Duodenal mucosa (tissue), 2 donors: Measurements from ENCODE around the gene RNF103.
"Not testable (repeated sequence)": the region's sequence is repeated elsewhere in the genome, so short reads cannot be mapped to it uniquely, and the experiment has no call there.

Experiments used
- H3K27ac ChIP-seq: one replicate; pipeline ENCODE4 v1.7.0; 2013; ENCODE audit warnings: low read depth, low read length
- H3K27me3 ChIP-seq, 2 donors: one replicate each; pipeline ENCODE4 v1.7.0; 2013; ENCODE audit warnings: low read length in 2 of 2, control low read depth in 1 of 2; ENCODE audit not compliant: insufficient read depth in 2 of 2, control insufficient read depth in 1 of 2
- H3K36me3 ChIP-seq, 2 donors: one replicate each; pipeline ENCODE4 v1.7.0; 2013; ENCODE audit warnings: low read length in 2 of 2, control low read depth in 1 of 2; ENCODE audit not compliant: insufficient read depth in 2 of 2, control insufficient read depth in 1 of 2
- H3K4me1 ChIP-seq, 2 donors: one replicate each; pipeline ENCODE4 v1.7.0; 2013; ENCODE audit warnings: low read length in 2 of 2, control low read depth in 1 of 2; ENCODE audit not compliant: insufficient read depth in 2 of 2, control insufficient read depth in 1 of 2
- H3K4me3 ChIP-seq, 2 donors: one replicate each; pipeline ENCODE4 v1.7.0; 2013; ENCODE audit warnings: low read length in 2 of 2, low read depth in 1 of 2
- H3K9ac ChIP-seq, 2 donors: one replicate each; pipeline ENCODE4 v1.7.0; 2013; ENCODE audit warnings: low read length in 2 of 2, low read depth in 1 of 2
- H3K9me3 ChIP-seq, 2 donors: one replicate each; pipeline ENCODE4 v1.7.0; 2013; ENCODE audit warnings: low read length in 2 of 2, control low read depth in 1 of 2; ENCODE audit not compliant: control insufficient read depth in 1 of 2

RNF103 gene

DNA sequence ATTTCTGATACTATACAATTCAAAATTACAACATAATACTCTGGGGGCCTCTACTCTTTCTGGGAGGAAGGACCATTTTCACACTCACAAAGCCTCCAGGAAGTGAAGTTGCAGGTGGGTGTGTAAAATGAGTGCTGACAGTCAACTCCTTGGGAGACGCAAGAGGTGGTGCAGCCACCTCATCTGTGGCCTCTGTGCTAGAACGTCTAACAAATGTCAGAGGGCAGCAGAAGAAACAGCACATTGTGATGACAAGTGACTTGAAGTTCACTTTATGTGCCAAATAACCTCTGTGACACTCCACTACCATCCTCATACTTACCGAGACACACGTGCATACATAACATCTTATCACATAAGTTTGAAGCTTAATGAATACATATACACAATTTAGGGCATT is 10.2 kb downstream of the RNF103 start:
- no peak overlapping the region for H3K27ac ChIP-seq
- no peaks in the 10 kb centered on the region for H3K27me3 ChIP-seq
- no peaks in the 10 kb centered on the region for H3K9me3 ChIP-seq
- peaks cover 3 to 24% of the 10 kb centered on the region in 2 donors for H3K4me1 ChIP-seq
- no peak overlapping the region for H3K4me3 ChIP-seq
- H3K36me3 ChIP-seq: peaks cover 21 to 41% of the 10 kb centered on the region in 2 donors
- H3K9ac ChIP-seq: no peak overlapping the region

DNA sequence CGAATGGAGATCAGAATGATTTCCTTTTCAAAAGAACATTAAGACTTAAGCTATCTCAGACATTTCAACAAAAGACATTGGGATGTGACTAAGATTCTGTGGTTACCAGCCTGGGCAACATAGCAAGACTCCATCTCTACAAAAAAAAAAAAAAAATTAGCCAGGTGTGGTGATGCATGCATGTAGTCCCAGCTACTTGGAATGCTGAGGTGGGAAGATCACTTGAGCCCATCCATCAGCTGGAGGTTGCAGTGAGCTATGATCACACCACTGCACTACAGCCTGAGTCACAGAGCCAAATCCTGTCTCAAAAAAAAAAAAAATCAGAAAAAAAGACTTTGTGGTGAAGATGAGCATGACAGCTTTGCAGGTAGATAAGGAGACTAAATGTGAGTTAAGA is 12.8 kb downstream of the RNF103 start:
- H3K36me3 ChIP-seq: peaks cover 11 to 37% of the 10 kb centered on the region in 2 donors
- H3K9me3 ChIP-seq: no peaks in the 10 kb centered on the region
- H3K9ac ChIP-seq: no peak overlapping the region
- H3K4me3 ChIP-seq: no peak overlapping the region
- H3K27ac ChIP-seq: no peak overlapping the region
- no peaks in the 10 kb centered on the region for H3K27me3 ChIP-seq
- H3K4me1 ChIP-seq: peaks cover 3% of the 10 kb centered on the region in 2 donors

- Histone ChIP-seq H3K9ac (no peak overlapping the region), H3K27ac (no peak overlapping the region), H3K27me3 (no peaks in the 10 kb centered on the region), H3K9me3 (no peaks in the 10 kb centered on the region), H3K4me1 (no peaks in the 10 kb centered on the region), H3K4me3 (no peak overlapping the region), H3K36me3 (peaks cover 15 to 48% of the 10 kb centered on the region in 2 donors)
Observed at GRCh38 chr2:86608832-86609410, 14.7 kb downstream of the RNF103 start.

- no peaks in the 10 kb centered on the region for H3K4me1 ChIP-seq
- no peaks in the 10 kb centered on the region for H3K9me3 ChIP-seq
- no peaks in the 10 kb centered on the region for H3K27me3 ChIP-seq
- H3K36me3 ChIP-seq: peaks cover 10 to 23% of the 10 kb centered on the region in 2 donors
- H3K27ac ChIP-seq: no peak overlapping the region
- H3K9ac ChIP-seq: no peak overlapping the region
- H3K4me3 ChIP-seq: no peak overlapping the region
Observed at GRCh38 chr2:86603905-86604304, 19.8 kb downstream of the RNF103 start.

DNA sequence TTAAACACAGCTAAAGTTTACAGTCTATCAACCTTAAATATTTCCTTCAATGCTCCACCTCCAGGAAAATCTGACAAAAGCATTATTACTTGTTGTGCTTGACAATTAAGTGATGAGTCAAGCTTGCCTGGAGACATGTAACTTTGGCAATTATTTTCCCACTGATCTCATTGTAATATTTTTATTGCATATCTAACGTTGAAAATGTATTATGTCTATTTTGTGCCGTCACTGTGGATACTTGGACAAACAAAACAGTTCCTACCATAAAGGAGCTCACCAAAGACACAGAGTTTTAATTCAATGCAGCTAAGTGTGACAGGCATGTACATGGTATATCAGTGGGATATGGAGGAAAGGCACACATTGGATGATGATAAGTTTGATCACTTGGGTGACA is 24.7 kb downstream of the RNF103 start:
- H3K9ac ChIP-seq: no peak overlapping the region
- H3K36me3 ChIP-seq: peaks cover 3% of the 10 kb centered on the region in 2 donors
- no peak overlapping the region for H3K27ac ChIP-seq
- H3K4me1 ChIP-seq: no peaks in the 10 kb centered on the region
- H3K9me3 ChIP-seq: no peaks in the 10 kb centered on the region
- no peak overlapping the region for H3K4me3 ChIP-seq
- no peaks in the 10 kb centered on the region for H3K27me3 ChIP-seq

GRCh38 chr2:86596118-86596517 is 27.5 kb downstream of the RNF103 start:
- H3K27me3 ChIP-seq: no peaks in the 10 kb centered on the region
- no peak overlapping the region for H3K9ac ChIP-seq
- no peaks in the 10 kb centered on the region for H3K4me1 ChIP-seq
- H3K27ac ChIP-seq: no peak overlapping the region
- no peaks in the 10 kb centered on the region for H3K9me3 ChIP-seq
- no peaks in the 10 kb centered on the region for H3K36me3 ChIP-seq
- no peak overlapping the region for H3K4me3 ChIP-seq

GRCh38 chr2:86593266-86593665 is 30.4 kb downstream of the RNF103 start:
- H3K27me3 ChIP-seq: no peaks in the 10 kb centered on the region
- H3K4me3 ChIP-seq: no peak overlapping the region
- H3K9ac ChIP-seq: no peak overlapping the region
- H3K4me1 ChIP-seq: no peaks in the 10 kb centered on the region
- H3K9me3 ChIP-seq: no peaks in the 10 kb centered on the region
- H3K27ac ChIP-seq: no peak overlapping the region
- no peaks in the 10 kb centered on the region for H3K36me3 ChIP-seq

DNA sequence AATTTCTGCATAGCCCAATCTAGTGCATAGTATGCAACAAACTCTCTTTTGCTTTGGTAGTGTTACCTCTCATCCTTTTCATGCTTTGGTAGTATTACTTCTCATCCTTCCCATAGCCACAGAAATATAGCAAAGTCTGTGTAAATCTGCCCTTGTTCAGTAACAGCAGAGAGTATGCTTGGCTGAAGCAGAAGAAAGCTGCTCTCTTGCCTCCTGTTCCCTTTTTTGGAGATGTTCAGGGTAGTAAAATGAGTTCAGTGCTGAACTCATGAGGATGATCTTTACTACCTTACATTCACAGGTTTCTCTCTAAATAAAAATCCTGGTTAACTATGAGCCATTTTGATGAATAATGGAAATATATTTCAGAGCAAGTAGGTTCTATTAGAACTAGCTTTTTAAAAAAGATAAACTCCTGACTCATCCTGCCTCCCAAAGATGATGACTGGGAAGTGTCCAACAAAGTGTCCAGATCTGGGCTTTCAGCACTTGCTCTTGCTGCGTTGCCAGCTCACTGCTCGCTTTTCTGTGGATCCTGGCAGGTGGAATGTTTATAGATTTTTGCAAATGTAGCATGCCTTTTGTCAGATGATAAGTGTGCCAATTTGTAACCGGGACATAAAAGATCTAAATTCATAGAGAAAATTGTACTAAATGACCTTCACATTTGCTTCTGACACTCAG is 31.0 kb downstream of the RNF103 start:
- Histone ChIP-seq H3K4me1 (no peaks in the 10 kb centered on the region), H3K27me3 (no peaks in the 10 kb centered on the region), H3K36me3 (no peaks in the 10 kb centered on the region), H3K4me3 (no peak overlapping the region), H3K27ac (no peak overlapping the region), H3K9ac (no peak overlapping the region), H3K9me3 (no peaks in the 10 kb centered on the region)

DNA sequence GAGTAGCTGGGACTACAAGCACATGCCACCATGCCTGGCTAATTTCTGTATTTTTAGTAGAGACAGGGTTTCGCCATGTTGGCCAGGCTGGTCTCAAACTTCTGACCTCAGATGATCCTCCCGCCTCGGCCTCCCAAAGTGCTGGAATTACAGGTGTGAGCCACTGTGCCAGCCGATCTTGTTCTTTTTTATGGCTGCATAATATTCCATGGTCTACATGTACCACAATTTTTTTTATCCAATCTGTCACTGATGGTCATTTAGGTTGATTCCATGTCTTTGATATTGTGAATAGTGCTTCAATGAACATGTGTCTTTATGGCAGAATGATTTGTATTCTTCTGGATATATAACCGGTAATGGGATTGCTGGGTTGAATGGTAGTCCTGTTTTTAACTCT is 34.0 kb downstream of the RNF103 start:
- H3K4me1 ChIP-seq, H3K4me3 ChIP-seq, H3K36me3 ChIP-seq, H3K9me3 ChIP-seq, H3K27me3 ChIP-seq, H3K9ac ChIP-seq, H3K27ac ChIP-seq: not testable (repeated sequence)

DNA sequence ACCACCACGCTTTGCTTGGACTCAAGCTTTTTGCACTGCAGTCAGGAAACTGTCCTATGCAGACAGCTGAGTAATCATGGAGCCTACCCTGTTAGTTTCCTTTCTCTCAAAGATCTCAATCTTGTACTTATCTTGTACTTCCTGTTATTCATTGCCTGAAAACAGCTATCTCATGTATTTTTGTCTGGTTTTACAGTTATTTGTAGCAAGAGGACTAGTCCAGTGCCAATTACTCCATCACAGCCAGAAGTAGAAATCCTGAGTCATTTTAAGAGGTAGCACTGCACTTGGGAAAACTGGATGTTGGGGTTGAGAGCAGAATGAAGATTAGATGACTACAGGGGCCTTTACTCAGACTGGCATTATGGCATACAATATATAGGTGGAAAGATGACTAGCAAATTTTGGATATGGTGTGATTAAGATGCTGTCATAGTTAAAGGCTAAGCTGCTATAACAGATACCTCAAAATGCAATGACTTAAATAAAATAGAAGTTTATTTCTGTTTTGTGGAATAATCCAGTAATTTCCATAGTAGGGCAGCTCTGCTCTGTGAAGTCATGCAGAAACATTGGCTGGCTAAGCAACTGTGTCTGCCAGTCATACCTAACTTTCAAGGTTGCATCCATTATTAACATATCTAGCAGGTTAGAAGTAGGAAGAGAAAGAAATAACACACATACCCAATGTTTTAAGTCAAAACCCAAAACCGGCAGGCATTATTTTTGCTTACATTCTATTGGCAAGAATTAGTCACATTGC is 39.3 kb downstream of the RNF103 start:
- Histone ChIP-seq H3K4me3 (no peak overlapping the region), H3K9ac (no peak overlapping the region), H3K27ac (no peak overlapping the region), H3K9me3 (no peaks in the 10 kb centered on the region), H3K27me3 (no peaks in the 10 kb centered on the region), H3K4me1 (no peaks in the 10 kb centered on the region), H3K36me3 (no peaks in the 10 kb centered on the region)
